IMR-90 (cell line): ENCODE results near the gene PSENEN. TPM values are rescaled to one million over a fixed set of nuclear protein-coding genes. Genes with fewer than 3 reads are reported as not detected.

Experiments
- ATAC-seq: fragments of 200-7000 bp; cut with Tn5 transposase; 2 replicates; pipeline ENCODE4 v1.9.1; 2020; ENCODE audit warnings: low read depth, mild to moderate bottlenecking, moderate library complexity
- BruUV-seq: library from RNA; stranded (reverse); fragments of 400-500 nt; replicated peaks from 2 replicates; lab custom pipeline; 2021; lab: Mats Ljungman, UMichigan
- CTCF ChIA-PET: fragments of 300-600 bp; formaldehyde crosslinking; extraction: SDS; loops from one replicate; lab custom pipeline; 2021; ENCODE audit warnings: antibody characterized with exemption; lab: Yijun Ruan, JAX
- POLR2A ChIA-PET: fragments of 300-600 bp; sonication (Branson Sonifier 250); formaldehyde crosslinking; loops from one replicate; lab custom pipeline; 2022; ENCODE audit warnings: antibody characterized with exemption; ENCODE audit not compliant: unreplicated experiment; lab: Charles Lee
- DNase-seq: peaks from one replicate; pipeline ENCODE4 v3.0.0; 2013
- H2AFZ ChIP-seq: replicated peaks from 2 replicates; pipeline ENCODE3; 2013; ENCODE audit warnings: low read length, mild to moderate bottlenecking; ENCODE audit not compliant: poor library complexity
- H2AK5ac ChIP-seq: 2 replicates; pipeline ENCODE4 v1.6.1; 2013; ENCODE audit warnings: low read depth, low read length, inconsistent platforms
- H2AK9ac ChIP-seq: replicated peaks from 2 replicates; pipeline ENCODE3; 2013; ENCODE audit warnings: mild to moderate bottlenecking, low read depth, low read length, moderate library complexity; ENCODE audit not compliant: poor library complexity
- H2BK120ac ChIP-seq: 2 replicates; pipeline ENCODE4 v1.6.1; 2013; ENCODE audit warnings: low read depth, low read length, inconsistent platforms
- H2BK15ac ChIP-seq: 3 replicates; pipeline ENCODE4 v1.6.1; 2013; ENCODE audit warnings: low read depth, low read length, inconsistent platforms
- H2BK20ac ChIP-seq: 2 replicates; pipeline ENCODE4 v1.6.1; 2013; ENCODE audit warnings: low read depth, mild to moderate bottlenecking, inconsistent platforms, low read length, moderate library complexity
- H2BK5ac ChIP-seq: 2 replicates; pipeline ENCODE4 v1.6.1; 2013; ENCODE audit warnings: mild to moderate bottlenecking, low read depth, low read length, inconsistent platforms; ENCODE audit not compliant: poor library complexity, severe bottlenecking
- H3K14ac ChIP-seq: replicated peaks from 2 replicates; pipeline ENCODE4 v1.6.1; 2013; ENCODE audit warnings: low read depth, low read length, inconsistent platforms
- H3K18ac ChIP-seq: 2 replicates; pipeline ENCODE4 v1.6.1; 2013; ENCODE audit warnings: low read depth, low read length, control low read depth
- H3K23ac ChIP-seq: 2 replicates; pipeline ENCODE4 v1.6.1; 2013; ENCODE audit warnings: low read depth, low read length, inconsistent platforms
- H3K27ac ChIP-seq: 2 replicates; pipeline ENCODE4 v1.5.1; 2013; ENCODE audit warnings: mild to moderate bottlenecking, control low read depth, low read length; ENCODE audit not compliant: insufficient read depth
- H3K27me3 ChIP-seq: 2 replicates; pipeline ENCODE4 v1.6.1; 2013; ENCODE audit warnings: low read length; ENCODE audit not compliant: control insufficient read depth, insufficient read depth
- H3K36me3 ChIP-seq: 2 replicates; pipeline ENCODE4 v1.6.1; 2013; ENCODE audit warnings: low read length, mixed read lengths; ENCODE audit not compliant: control insufficient read depth, insufficient read depth
- H3K4ac ChIP-seq: 2 replicates; pipeline ENCODE4 v1.6.1; 2013; ENCODE audit warnings: low read depth, low read length, inconsistent platforms
- H3K4me1 ChIP-seq: 2 replicates; pipeline ENCODE4 v1.6.1; 2013; ENCODE audit warnings: low read length, mixed read lengths; ENCODE audit not compliant: control insufficient read depth, insufficient read depth
- H3K4me2 ChIP-seq: 2 replicates; pipeline ENCODE4 v1.6.1; 2013; ENCODE audit warnings: low read depth, mild to moderate bottlenecking, control low read depth, low read length, moderate library complexity
- H3K4me3 ChIP-seq: 2 replicates; pipeline ENCODE4 v1.5.1; 2013; ENCODE audit warnings: low read depth, mild to moderate bottlenecking, control low read depth, low read length, moderate library complexity; ENCODE audit not compliant: insufficient read depth
- H3K56ac ChIP-seq: 2 replicates; pipeline ENCODE4 v1.6.1; 2013; ENCODE audit warnings: low read length, inconsistent platforms; ENCODE audit not compliant: insufficient read depth; ENCODE audit errors: extremely low read depth
- H3K79me1 ChIP-seq, 2 experiments: 2 replicates each; pipeline ENCODE4 v1.6.1; 2013; ENCODE audit warnings: low read length in 2 of 2, inconsistent platforms in 1 of 2, low read depth in 1 of 2
- H3K9ac ChIP-seq: 2 replicates; pipeline ENCODE4 v1.6.1; 2013; ENCODE audit warnings: low read depth, low read length, control low read depth
- H3K9me1 ChIP-seq: 2 replicates; pipeline ENCODE4 v1.6.1; 2013; ENCODE audit warnings: low read length, inconsistent platforms; ENCODE audit not compliant: insufficient read depth
- H3K9me3 ChIP-seq: 2 replicates; pipeline ENCODE4 v1.6.1; 2013; ENCODE audit warnings: low read length; ENCODE audit not compliant: control insufficient read depth, insufficient read depth
- H4K20me1 ChIP-seq: 2 replicates; pipeline ENCODE4 v1.6.1; 2013; ENCODE audit warnings: low read length, inconsistent platforms; ENCODE audit not compliant: insufficient read depth
- H4K5ac ChIP-seq: 2 replicates; pipeline ENCODE4 v1.6.1; 2013; ENCODE audit warnings: mild to moderate bottlenecking, low read depth, low read length, control low read depth
- H4K8ac ChIP-seq, 2 experiments: 2 replicates each; pipeline ENCODE4 v1.6.1; 2013; ENCODE audit warnings: low read depth in 2 of 2, low read length in 2 of 2, control low read depth in 1 of 2, inconsistent platforms in 1 of 2
- H4K91ac ChIP-seq: 2 replicates; pipeline ENCODE4 v1.6.1; 2013; ENCODE audit warnings: low read depth, low read length, inconsistent platforms; ENCODE audit not compliant: insufficient read depth
- BHLHE40 ChIP-seq: fragments of 150-350 bp; IDR thresholded peaks from 2 replicates; pipeline ENCODE4 v1.6.1; 2016; ENCODE audit warnings: mild to moderate bottlenecking, low read depth, low read length
- CEBPB ChIP-seq: IDR thresholded peaks from 2 replicates; pipeline ENCODE4 v1.6.1; 2012; ENCODE audit warnings: low read depth, low read length, improper control_type of control experiment
- CHD1 ChIP-seq: IDR thresholded peaks from 2 replicates; pipeline ENCODE4 v1.6.1; 2012; ENCODE audit warnings: low read depth, low read length, improper control_type of control experiment
- FOS ChIP-seq: fragments of 150-350 bp; IDR thresholded peaks from 2 replicates; pipeline ENCODE4 v1.6.1; 2016; ENCODE audit warnings: low read depth, low read length
- MAFK ChIP-seq: IDR thresholded peaks from 2 replicates; pipeline ENCODE4 v1.6.1; 2012; ENCODE audit warnings: low read depth, low read length, improper control_type of control experiment
- MAZ ChIP-seq: IDR thresholded peaks from 2 replicates; pipeline ENCODE4 v1.6.1; 2012; ENCODE audit warnings: low read depth, mild to moderate bottlenecking, low read length, improper control_type of control experiment, moderate library complexity, borderline replicate concordance
- MXI1 ChIP-seq: IDR thresholded peaks from 2 replicates; pipeline ENCODE4 v1.6.1; 2012; ENCODE audit warnings: low read depth, mild to moderate bottlenecking, low read length, moderate library complexity, borderline replicate concordance
- NFE2L2 ChIP-seq: fragments of 150-350 bp; IDR thresholded peaks from 2 replicates; pipeline ENCODE4 v1.6.1; 2016; ENCODE audit warnings: low read depth, mild to moderate bottlenecking, low read length
- POLR2A ChIP-seq: IDR thresholded peaks from 2 replicates; pipeline ENCODE4 v1.6.1; 2012; ENCODE audit warnings: mild to moderate bottlenecking, low read depth, low read length
- RAD21 ChIP-seq: IDR thresholded peaks from 2 replicates; pipeline ENCODE4 v1.6.1; 2012; ENCODE audit warnings: low read length, improper control_type of control experiment
- RCOR1 ChIP-seq: IDR thresholded peaks from 2 replicates; pipeline ENCODE4 v1.6.1; 2012; ENCODE audit warnings: mild to moderate bottlenecking, low read length, improper control_type of control experiment; ENCODE audit not compliant: insufficient replicate concordance
- RFX5 ChIP-seq: IDR thresholded peaks from 2 replicates; pipeline ENCODE4 v1.8.0; 2012; ENCODE audit warnings: low read depth, mild to moderate bottlenecking, low read length, moderate library complexity
- SMC3 ChIP-seq: fragments of 150-350 bp; IDR thresholded peaks from 2 replicates; pipeline ENCODE4 v1.6.1; 2016; ENCODE audit warnings: low read depth, mild to moderate bottlenecking, antibody characterized with exemption, low read length, moderate library complexity
- WGBS, 2 experiments: methylation state at CpG; one replicate each; pipeline versions ENCODE4 v1.1.5 to v1.1.7; 2013; ENCODE audit warnings: missing lambda C conversion rate in 2 of 2; ENCODE audit not compliant: insufficient read length in 1 of 2; ENCODE audit errors: extremely low coverage in 2 of 2; 5-methylcytosine and 5-hydroxymethylcytosine counted together
- dilution Hi-C: fragments of 300-500 bp; cut with HindIII; formaldehyde crosslinking; loops from one replicate; pipeline ENCODE4 v1.14.3; 2018; ENCODE audit warnings: low sequenced_read_pairs; ENCODE audit not compliant: unreplicated experiment
- in situ Hi-C: fragments of 300-500 bp; cut with MboI; formaldehyde crosslinking; loops from 3 replicates; pipeline ENCODE4 v1.14.3; 2019; ENCODE audit warnings: low sequenced_read_pairs, inconsistent platforms, mixed read lengths
- intact Hi-C: fragments of 100-400 bp; cut with micrococcal nuclease; formaldehyde crosslinking; loops from 2 replicates; pipeline ENCODE4 v1.10.0; 2022
- polyA plus RNA-seq, 3 experiments: library from polyadenylated mRNA; depleted of rRNA; stranded (reverse); fragments of >200 nt; gene quantifications; 2 replicates each; pipeline ENCODE4 v1.2.3, GENCODE V29; 2012; ENCODE audit warnings: low replicate concordance in 1 of 3
- total RNA-seq: library from RNA; depleted of rRNA; stranded (reverse); fragments of >200 nt; gene quantifications from 2 replicates; pipeline ENCODE4 v1.2.3, GENCODE V29; 2012
- TF ChIP-seq, protein P1 (sequence below): conservative IDR thresholded peaks from 2 replicates; pipeline ENCODE4 v1.5.1; 2012; ENCODE audit warnings: mild to moderate bottlenecking, low read depth, low read length, improper control_type of control experiment
- TF ChIP-seq, protein P2 (sequence below): fragments of 150-350 bp; IDR thresholded peaks from 2 replicates; pipeline ENCODE4 v1.6.1; 2016; ENCODE audit warnings: low read depth, mild to moderate bottlenecking, low read length, moderate library complexity, borderline replicate concordance

The PSENEN gene
- total and polyA plus RNA-seq, 2 of the 4 experiments (the other 2 are of a cell fraction) = 9.0 to 47.0 TPM

DNA sequence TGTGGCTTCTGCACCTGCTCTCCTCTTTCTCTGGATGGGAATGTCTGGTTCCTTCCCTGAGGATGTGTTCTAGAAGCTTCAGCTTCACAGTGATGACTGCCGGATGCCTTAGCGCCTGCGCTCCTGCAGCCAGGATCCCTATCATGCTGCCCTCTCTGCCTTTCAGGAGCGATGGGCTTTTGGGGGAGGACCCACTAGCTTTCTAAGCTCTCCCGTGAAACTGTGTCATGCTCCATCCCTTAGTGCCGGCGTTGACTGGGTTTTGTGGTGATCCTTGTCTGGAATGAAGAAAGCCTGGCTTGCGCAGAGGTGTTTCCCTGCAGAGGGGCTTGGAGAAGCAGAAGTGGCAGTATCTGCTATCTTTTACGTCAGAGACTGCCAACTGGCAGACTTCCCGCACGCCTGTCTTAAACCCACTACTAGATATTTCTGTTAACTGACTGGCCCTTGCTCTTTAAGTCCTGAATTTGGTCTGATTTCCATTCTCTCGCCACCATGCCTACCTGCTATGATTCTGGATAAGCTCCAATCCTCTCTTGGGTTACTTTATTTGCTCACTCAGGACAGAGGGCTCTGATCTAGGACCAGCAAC lies 31.5 kb upstream of the PSENEN start:
- ChIA-PET CTCF (no interaction called here), POLR2A (no interaction called here)
- Histone ChIP-seq H3K4me2 (no peak overlapping the region), H3K79me1 (peaks cover under 1 to 18% of the 10 kb centered on the region in 2 experiments; a peak in 2 of 4 replicates), H4K5ac (no peak overlapping the region), H2BK20ac (no peak overlapping the region), H3K18ac (no peak overlapping the region), H2AK5ac (no peak overlapping the region), H2AFZ (no peak overlapping the region), H3K4me3 (no peak overlapping the region), H3K9me3 (no peaks in the 10 kb centered on the region), H3K14ac (no peak overlapping the region), H2BK15ac (no peak overlapping the region), H3K27ac (no peak overlapping the region), H3K9ac (no peak overlapping the region), H3K56ac (no peak overlapping the region), H3K36me3 (no peaks in the 10 kb centered on the region), H3K4ac (no peak overlapping the region), H2BK120ac (no peak overlapping the region), H3K27me3 (no peaks in the 10 kb centered on the region), H2BK5ac (no peak overlapping the region), H3K9me1 (no peaks in the 10 kb centered on the region; the same call in 1 of the 2 replicates), H3K4me1 (peaks cover 9% of the 10 kb centered on the region), H4K8ac (no peak overlapping the region), H4K91ac (no peak overlapping the region), H4K20me1 (peaks cover 7% of the 10 kb centered on the region), H3K23ac (no peak overlapping the region), H2AK9ac (no peak overlapping the region)
- TF ChIP-seq MAZ (no peak), CEBPB (no peak), POLR2A (no peak), SMC3 (no peak), RCOR1 (no peak), RAD21 (no peak), BHLHE40 (no peak), MAFK (no peak), NFE2L2 (no peak), CHD1 (no peak), MXI1 (no peak), RFX5 (no peak), FOS (no peak)
- TF ChIP-seq, protein P1, sequence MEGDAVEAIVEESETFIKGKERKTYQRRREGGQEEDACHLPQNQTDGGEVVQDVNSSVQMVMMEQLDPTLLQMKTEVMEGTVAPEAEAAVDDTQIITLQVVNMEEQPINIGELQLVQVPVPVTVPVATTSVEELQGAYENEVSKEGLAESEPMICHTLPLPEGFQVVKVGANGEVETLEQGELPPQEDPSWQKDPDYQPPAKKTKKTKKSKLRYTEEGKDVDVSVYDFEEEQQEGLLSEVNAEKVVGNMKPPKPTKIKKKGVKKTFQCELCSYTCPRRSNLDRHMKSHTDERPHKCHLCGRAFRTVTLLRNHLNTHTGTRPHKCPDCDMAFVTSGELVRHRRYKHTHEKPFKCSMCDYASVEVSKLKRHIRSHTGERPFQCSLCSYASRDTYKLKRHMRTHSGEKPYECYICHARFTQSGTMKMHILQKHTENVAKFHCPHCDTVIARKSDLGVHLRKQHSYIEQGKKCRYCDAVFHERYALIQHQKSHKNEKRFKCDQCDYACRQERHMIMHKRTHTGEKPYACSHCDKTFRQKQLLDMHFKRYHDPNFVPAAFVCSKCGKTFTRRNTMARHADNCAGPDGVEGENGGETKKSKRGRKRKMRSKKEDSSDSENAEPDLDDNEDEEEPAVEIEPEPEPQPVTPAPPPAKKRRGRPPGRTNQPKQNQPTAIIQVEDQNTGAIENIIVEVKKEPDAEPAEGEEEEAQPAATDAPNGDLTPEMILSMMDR = no peak
- TF ChIP-seq, protein P2, sequence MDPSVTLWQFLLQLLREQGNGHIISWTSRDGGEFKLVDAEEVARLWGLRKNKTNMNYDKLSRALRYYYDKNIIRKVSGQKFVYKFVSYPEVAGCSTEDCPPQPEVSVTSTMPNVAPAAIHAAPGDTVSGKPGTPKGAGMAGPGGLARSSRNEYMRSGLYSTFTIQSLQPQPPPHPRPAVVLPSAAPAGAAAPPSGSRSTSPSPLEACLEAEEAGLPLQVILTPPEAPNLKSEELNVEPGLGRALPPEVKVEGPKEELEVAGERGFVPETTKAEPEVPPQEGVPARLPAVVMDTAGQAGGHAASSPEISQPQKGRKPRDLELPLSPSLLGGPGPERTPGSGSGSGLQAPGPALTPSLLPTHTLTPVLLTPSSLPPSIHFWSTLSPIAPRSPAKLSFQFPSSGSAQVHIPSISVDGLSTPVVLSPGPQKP = no peak
- BruUV-seq = no TSS peak
- 60% methylated on average over 3 of the region's 12 CpGs; no CpG with 5 or more reads in 1 of the 2 experiments for WGBS, 2 experiments
- dilution Hi-C loops = no loop called here
- DNase-seq = no peak
- intact Hi-C loops = no loop called here
- in situ Hi-C loops = no loop called here
- ATAC-seq = no peak
